ENCODE results near the gene WWOX. TPM values are rescaled to one million over a fixed set of nuclear protein-coding genes. Genes with fewer than 3 reads are reported as not detected.

WWOX gene
- total RNA-seq, 3 donors from 2014 or later (not counting 1 experiment from before 2014, with no cell fraction given) = 21.0 to 29.8 (median 27.0) TPM

GRCh38 chr16:78060295-78060694 is 39.2 kb upstream of the WWOX start:
- WGBS (ENCODE audit: insufficient coverage) = 44% methylated on average over 3 of the region's 5 CpGs
- H3K4me3 ChIP-seq (ENCODE audit: low read length) = no peak overlapping the region
- H3K4me1 ChIP-seq (ENCODE audit: control insufficient read depth, insufficient read depth, low read length) = no peaks in the 10 kb centered on the region
- Mint-ChIP-seq H3K4me3 (no peak overlapping the region), H3K27me3 (ENCODE audit: low read depth in 2 of 2) (peaks cover 12 to 20% of the 10 kb centered on the region in 2 donors), H3K27ac (no peak overlapping the region), H3K4me1 (no peaks in the 10 kb centered on the region), H3K9me3 (no peaks in the 10 kb centered on the region), H3K36me3 (no peaks in the 10 kb centered on the region)
- TF ChIP-seq CTCF (IDR thresholded peaks at IDR 0.05) = no peak
- no peak overlapping the region for H3K27ac ChIP-seq (ENCODE audit: low read length)
- DNase-seq (no peak), ATAC-seq (no peak)
- intact Hi-C loops (cut with micrococcal nuclease) = no loop called here
- H3K9me3 ChIP-seq (ENCODE audit: control insufficient read depth, insufficient read depth, low read length) = no peaks in the 10 kb centered on the region
- no peaks in the 10 kb centered on the region for H3K36me3 ChIP-seq (ENCODE audit: control insufficient read depth, insufficient read depth, low read length)
- H3K27me3 ChIP-seq (ENCODE audit: control insufficient read depth, insufficient read depth, low read length) = no peaks in the 10 kb centered on the region

GRCh38 chr16:78060809-78061208 is 38.6 kb upstream of the WWOX start:
- DNase-seq (no peak), ATAC-seq (no peak)
- Mint-ChIP-seq H3K27me3 (ENCODE audit: low read depth in 2 of 2) (peaks cover 17 to 20% of the 10 kb centered on the region in 2 donors), H3K27ac (no peak overlapping the region), H3K4me3 (no peak overlapping the region), H3K36me3 (no peaks in the 10 kb centered on the region), H3K9me3 (no peaks in the 10 kb centered on the region), H3K4me1 (no peaks in the 10 kb centered on the region)
- H3K27me3 ChIP-seq (ENCODE audit: control insufficient read depth, insufficient read depth, low read length) = no peaks in the 10 kb centered on the region
- H3K27ac ChIP-seq (ENCODE audit: low read length) = no peak overlapping the region
- WGBS (ENCODE audit: insufficient coverage) = 95% methylated on average over 5 of the region's 5 CpGs
- H3K9me3 ChIP-seq (ENCODE audit: control insufficient read depth, insufficient read depth, low read length) = no peaks in the 10 kb centered on the region
- H3K4me1 ChIP-seq (ENCODE audit: control insufficient read depth, insufficient read depth, low read length) = no peaks in the 10 kb centered on the region
- intact Hi-C loops (cut with micrococcal nuclease) = no loop called here
- no peak for TF ChIP-seq CTCF (IDR thresholded peaks at IDR 0.05)
- no peak overlapping the region for H3K4me3 ChIP-seq (ENCODE audit: low read length)
- no peaks in the 10 kb centered on the region for H3K36me3 ChIP-seq (ENCODE audit: control insufficient read depth, insufficient read depth, low read length)

GRCh38 chr16:78065319-78065718 is 34.1 kb upstream of the WWOX start:
- peaks cover 13 to 32% of the 10 kb centered on the region in 2 donors for H3K27me3 Mint-ChIP-seq (ENCODE audit: low read depth in 2 of 2)
- no peak overlapping the region for H3K27ac Mint-ChIP-seq
- no peak for DNase-seq

More at GRCh38 chr16:78065319-78065718, 34.1 kb upstream of the WWOX start:
- no peaks in the 10 kb centered on the region for H3K36me3 ChIP-seq (ENCODE audit: control insufficient read depth, insufficient read depth, low read length)
- WGBS (ENCODE audit: insufficient coverage) = 61% methylated on average over 4 of the region's 4 CpGs
- no peak overlapping the region for H3K27ac ChIP-seq (ENCODE audit: low read length)
- H3K9me3 Mint-ChIP-seq = no peaks in the 10 kb centered on the region
- no peaks in the 10 kb centered on the region for H3K36me3 Mint-ChIP-seq
- ATAC-seq = no peak
- H3K4me3 ChIP-seq (ENCODE audit: low read length) = no peak overlapping the region
- intact Hi-C loops (cut with micrococcal nuclease) = no loop called here
- TF ChIP-seq CTCF (IDR thresholded peaks at IDR 0.05) = no peak
- no peaks in the 10 kb centered on the region for H3K9me3 ChIP-seq (ENCODE audit: control insufficient read depth, insufficient read depth, low read length)
- no peaks in the 10 kb centered on the region for H3K4me1 ChIP-seq (ENCODE audit: control insufficient read depth, insufficient read depth, low read length)
- no peaks in the 10 kb centered on the region for H3K27me3 ChIP-seq (ENCODE audit: control insufficient read depth, insufficient read depth, low read length)
- H3K4me3 Mint-ChIP-seq = no peak overlapping the region
- H3K4me1 Mint-ChIP-seq = no peaks in the 10 kb centered on the region

All from natural killer cell (primary cell).